ENCODE measurements around the gene LRFN2. TPM values are rescaled to one million over a fixed set of nuclear protein-coding genes. Genes with fewer than 3 reads are reported as not detected.

Gene LRFN2
- total RNA-seq, 3 donors from 2014 or later, result not detected

GRCh38 chr6:40346246-40346645, 240.9 kb downstream of the LRFN2 start:
- no peaks in the 10 kb centered on the region for H3K27me3 ChIP-seq
- no peaks in the 10 kb centered on the region for H3K36me3 ChIP-seq
- no peaks in the 10 kb centered on the region for H3K4me1 ChIP-seq
- no peaks in the 10 kb centered on the region for H3K9me3 ChIP-seq
- intact Hi-C loops (cut with DNase I; ENCODE audit: low total_unique reads), result no loop called here
- H3K4me3 ChIP-seq, result no peak overlapping the region
- no peak overlapping the region for H3K27ac ChIP-seq
- TF ChIP-seq POLR2AphosphoS5 (IDR thresholded peaks at IDR 0.05), result no peak
- no peak for TF ChIP-seq POLR2A (IDR thresholded peaks at IDR 0.05)
- TF ChIP-seq CTCF (IDR thresholded peaks at IDR 0.05), result no peak
- peak in 1 of 2 donors; percentile 4 for DNase-seq (ENCODE audit: low spot score in 2 of 2)

GRCh38 chr6:40344566-40345167, 242.5 kb downstream of the LRFN2 start:
- Histone ChIP-seq H3K4me1 (no peaks in the 10 kb centered on the region), H3K4me3 (no peak overlapping the region), H3K27me3 (no peaks in the 10 kb centered on the region), H3K9me3 (no peaks in the 10 kb centered on the region), H3K27ac (no peak overlapping the region), H3K36me3 (no peaks in the 10 kb centered on the region)
- DNase-seq (ENCODE audit: low spot score in 2 of 2), result peak in 1 of 2 donors; percentile 13
- intact Hi-C loops (cut with DNase I; ENCODE audit: low total_unique reads), result no loop called here
- TF ChIP-seq POLR2AphosphoS5 (IDR thresholded peaks at IDR 0.05) (no peak), POLR2A (IDR thresholded peaks at IDR 0.05) (no peak), CTCF (IDR thresholded peaks at IDR 0.05) (no peak)

GRCh38 chr6:40343877-40344565, 243.1 kb downstream of the LRFN2 start:
- no peak for DNase-seq (ENCODE audit: low spot score in 2 of 2)
- no peak overlapping the region for H3K4me3 ChIP-seq
- no peaks in the 10 kb centered on the region for H3K27me3 ChIP-seq
- no peaks in the 10 kb centered on the region for H3K36me3 ChIP-seq
- no peaks in the 10 kb centered on the region for H3K4me1 ChIP-seq
- no peak overlapping the region for H3K27ac ChIP-seq
- no peak for TF ChIP-seq CTCF (IDR thresholded peaks at IDR 0.05)
- TF ChIP-seq POLR2A (IDR thresholded peaks at IDR 0.05), result no peak
- no peak for TF ChIP-seq POLR2AphosphoS5 (IDR thresholded peaks at IDR 0.05)
- H3K9me3 ChIP-seq, result no peaks in the 10 kb centered on the region
- intact Hi-C loops (cut with DNase I; ENCODE audit: low total_unique reads), result no loop called here

GRCh38 chr6:40343318-40343876, 243.8 kb downstream of the LRFN2 start:
- no peaks in the 10 kb centered on the region for H3K9me3 ChIP-seq
- intact Hi-C loops (cut with DNase I; ENCODE audit: low total_unique reads), result no loop called here
- DNase-seq (ENCODE audit: low spot score in 2 of 2), result peak in 1 of 2 donors; percentile 8
- H3K27me3 ChIP-seq, result no peaks in the 10 kb centered on the region
- no peaks in the 10 kb centered on the region for H3K36me3 ChIP-seq
- no peak overlapping the region for H3K4me3 ChIP-seq
- H3K27ac ChIP-seq, result no peak overlapping the region
- TF ChIP-seq POLR2AphosphoS5 (IDR thresholded peaks at IDR 0.05) (no peak), POLR2A (IDR thresholded peaks at IDR 0.05) (no peak), CTCF (IDR thresholded peaks at IDR 0.05) (no peak)
- no peaks in the 10 kb centered on the region for H3K4me1 ChIP-seq

- TF ChIP-seq POLR2A (IDR thresholded peaks at IDR 0.05), result no peak
- TF ChIP-seq POLR2AphosphoS5 (IDR thresholded peaks at IDR 0.05), result no peak
- TF ChIP-seq CTCF (IDR thresholded peaks at IDR 0.05), result no peak
- intact Hi-C loops (cut with DNase I; ENCODE audit: low total_unique reads), result no loop called here
- DNase-seq (ENCODE audit: low spot score in 2 of 2), result no peak
Measured at GRCh38 chr6:40342723-40343122, 244.4 kb downstream of the LRFN2 start.

More at GRCh38 chr6:40342723-40343122, 244.4 kb downstream of the LRFN2 start:
- Histone ChIP-seq H3K27ac (no peak overlapping the region), H3K36me3 (no peaks in the 10 kb centered on the region), H3K27me3 (no peaks in the 10 kb centered on the region), H3K4me3 (no peak overlapping the region), H3K4me1 (no peaks in the 10 kb centered on the region), H3K9me3 (no peaks in the 10 kb centered on the region)

Data from breast epithelium (tissue), 4 donors.